AG04450 (cell line): ENCODE measurements around the gene OR8U1. TPM values are rescaled to one million over a fixed set of nuclear protein-coding genes. Genes with fewer than 3 reads are reported as not detected.

Experiments
- CTCF ChIA-PET: fragments of 300-600, 350-600 bp; formaldehyde crosslinking; extraction: SDS; loops from one replicate; lab custom pipeline; 2022; ENCODE audit warnings: antibody characterized with exemption, inconsistent platforms; lab: Charles Lee
- POLR2A ChIA-PET: fragments of 350-600 bp; formaldehyde crosslinking; extraction: SDS; loops from one replicate; lab custom pipeline; 2021; ENCODE audit warnings: antibody characterized with exemption, inconsistent platforms; lab: Yijun Ruan, JAX
- DNase-seq: peaks from one replicate; pipeline ENCODE4 v3.0.0-alpha.2; 2011; ENCODE audit warnings: low read depth, low spot score
- H3K27ac ChIP-seq: one replicate; pipeline ENCODE4 v1.5.1; 2012; ENCODE audit warnings: low read depth, low read length, control low read depth
- H3K27me3 ChIP-seq: one replicate; pipeline ENCODE4 v1.6.0; 2012; ENCODE audit warnings: low read length; ENCODE audit not compliant: control insufficient read depth, insufficient read depth
- H3K4me3 ChIP-seq: 2 replicates; pipeline ENCODE4 v1.5.1; 2011; ENCODE audit warnings: mild to moderate bottlenecking, low read depth, low read length, control low read depth
- H3K9me3 ChIP-seq: 2 replicates; pipeline ENCODE4 v1.5.1; 2012; ENCODE audit warnings: low read length; ENCODE audit not compliant: control insufficient read depth, insufficient read depth
- CTCF ChIP-seq: IDR thresholded peaks from 2 replicates; pipeline ENCODE4 v1.5.1; 2011; ENCODE audit warnings: low read depth, low read length, control low read depth, inconsistent platforms
- polyA minus RNA-seq: library from RNA; depleted of rRNA, polyadenylated mRNA; stranded (reverse); fragments of >200 nt; gene quantifications from 2 replicates; pipeline ENCODE4 v1.2.3, GENCODE V29; 2011; rRNA and poly(A)+ RNA removed
- polyA plus RNA-seq: library from polyadenylated mRNA; depleted of rRNA; stranded (reverse); fragments of >200 nt; gene quantifications from 2 replicates; pipeline ENCODE4 v1.2.3, GENCODE V29; 2011; rRNA removed

The OR8U1 gene
- polyA plus RNA-seq (not detected in 2 replicates), polyA minus RNA-seq (not detected in 2 replicates)

GRCh38 chr11:56375324-56375723 is at the start of gene OR8U1:
OR8U1 (plus strand) TSS chr11:56375624; CDS start chr11:56375624, 0 bp downstream.
- no peak for DNase-seq
- no peak within 1 kb of the TSS for H3K27ac ChIP-seq
- no peak within 1 kb of the TSS for H3K4me3 ChIP-seq
- no peaks in the 10 kb centered on the region for H3K27me3 ChIP-seq
- CTCF ChIA-PET = no interaction called here
- peaks cover 8% of the 10 kb centered on the region; the same call in 1 of the 2 replicates for H3K9me3 ChIP-seq
- POLR2A ChIA-PET = no interaction called here
- TF ChIP-seq CTCF = no peak

DNA sequence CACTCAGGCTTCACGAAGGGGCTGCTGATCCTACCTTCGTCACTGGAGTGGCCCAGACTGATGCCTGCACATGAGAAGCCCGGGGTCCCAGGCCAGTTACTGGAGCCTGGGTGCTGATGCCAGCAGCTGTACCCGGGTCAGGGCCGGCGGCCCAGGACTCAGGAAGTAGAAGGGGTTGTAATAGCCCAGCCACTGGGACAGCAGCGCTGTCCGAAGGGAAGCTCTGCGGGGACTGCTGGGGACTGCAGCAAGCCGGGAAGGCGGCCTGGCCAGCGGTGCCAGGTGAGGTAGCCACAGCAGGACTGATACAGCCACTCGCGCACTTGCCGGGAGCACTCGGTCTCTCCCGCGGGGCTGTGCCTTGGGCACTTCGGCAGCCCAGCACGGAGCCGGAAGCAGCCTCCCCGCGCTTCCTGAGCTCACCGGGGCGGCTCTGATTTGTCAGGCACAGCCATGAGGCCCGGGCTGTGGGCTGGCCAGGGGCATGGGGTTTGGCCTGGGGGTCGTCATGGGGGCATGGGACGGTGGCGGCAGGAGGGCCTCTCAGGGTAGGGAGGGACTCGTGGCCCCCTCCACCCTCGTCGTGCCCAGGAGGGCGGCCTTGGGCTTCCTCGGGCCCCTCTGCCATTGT is 43.4 kb upstream of the OR8U1 start:
- H3K4me3 ChIP-seq = no peak overlapping the region

GRCh38 chr11:56333156-56333555 is 42.3 kb upstream of the OR8U1 start:
- no peak overlapping the region for H3K27ac ChIP-seq
- no peak overlapping the region for H3K4me3 ChIP-seq
- POLR2A ChIA-PET = no interaction called here
- H3K27me3 ChIP-seq = no peaks in the 10 kb centered on the region
- TF ChIP-seq CTCF = no peak
- CTCF ChIA-PET = no interaction called here
- no peak for DNase-seq
- peaks cover 20% of the 10 kb centered on the region for H3K9me3 ChIP-seq

More for the DNA sequence above, 43.4 kb upstream of the OR8U1 start:
- ChIA-PET POLR2A (no interaction called here), CTCF (no interaction called here)
- H3K27me3 ChIP-seq = no peaks in the 10 kb centered on the region
- no peak for DNase-seq
- H3K9me3 ChIP-seq = peaks cover 16% of the 10 kb centered on the region
- no peak overlapping the region for H3K27ac ChIP-seq
- TF ChIP-seq CTCF = no peak

- CTCF ChIA-PET = no interaction called here
- POLR2A ChIA-PET = no interaction called here
- no peak for TF ChIP-seq CTCF
- Histone ChIP-seq H3K4me3 (no peak overlapping the region), H3K9me3 (peaks cover 6% of the 10 kb centered on the region; the same call in 1 of the 2 replicates), H3K27me3 (no peaks in the 10 kb centered on the region), H3K27ac (no peak overlapping the region)
- no peak for DNase-seq
These were observed 35.1 kb upstream of the OR8U1 start for GRCh38 chr11:56340289-56340688.

GRCh38 chr11:56345739-56346138 is 29.7 kb upstream of the OR8U1 start, which contains the start of gene OR8K1:
OR8K1 (plus strand) TSS chr11:56346039; CDS start chr11:56346039, 0 bp downstream.
- DNase-seq = no peak
- no peak within 1 kb of the TSS for H3K4me3 ChIP-seq
- CTCF ChIA-PET = no interaction called here
- POLR2A ChIA-PET = no interaction called here
- no peak for TF ChIP-seq CTCF
- no peaks in the 10 kb centered on the region for H3K27me3 ChIP-seq
- peaks cover 3% of the 10 kb centered on the region; the same call in 1 of the 2 replicates for H3K9me3 ChIP-seq
- H3K27ac ChIP-seq = no peak within 1 kb of the TSS
